IPS-20b (cell line): ENCODE results near the gene SMS.

Experiments used
- H3K27ac ChIP-seq: one replicate; pipeline ENCODE4 v1.5.1; 2013; ENCODE audit warnings: low read length
- H3K27me3 ChIP-seq: 2 replicates; pipeline ENCODE4 v1.6.1; 2013; ENCODE audit warnings: mild to moderate bottlenecking, low read length, inconsistent platforms; ENCODE audit not compliant: insufficient read depth
- H3K36me3 ChIP-seq: 2 replicates; pipeline ENCODE4 v1.6.1; 2013; ENCODE audit warnings: low read depth, mild to moderate bottlenecking, inconsistent platforms, low read length, moderate library complexity; ENCODE audit not compliant: insufficient read depth
- H3K4me1 ChIP-seq: 2 replicates; pipeline ENCODE4 v1.6.1; 2013; ENCODE audit warnings: mild to moderate bottlenecking, control low read depth, inconsistent platforms, low read length, moderate library complexity; ENCODE audit not compliant: insufficient read depth
- H3K4me3 ChIP-seq: 2 replicates; pipeline ENCODE4 v1.5.1; 2013; ENCODE audit warnings: mild to moderate bottlenecking, low read length, inconsistent platforms
- H3K9ac ChIP-seq: 2 replicates; pipeline ENCODE4 v1.6.1; 2013; ENCODE audit warnings: low read depth, mild to moderate bottlenecking, inconsistent platforms, low read length, moderate library complexity
- H3K9me3 ChIP-seq: 2 replicates; pipeline ENCODE4 v1.6.1; 2013; ENCODE audit warnings: mild to moderate bottlenecking, low read depth, low read length, inconsistent platforms; ENCODE audit not compliant: insufficient read depth

Gene SMS

DNA sequence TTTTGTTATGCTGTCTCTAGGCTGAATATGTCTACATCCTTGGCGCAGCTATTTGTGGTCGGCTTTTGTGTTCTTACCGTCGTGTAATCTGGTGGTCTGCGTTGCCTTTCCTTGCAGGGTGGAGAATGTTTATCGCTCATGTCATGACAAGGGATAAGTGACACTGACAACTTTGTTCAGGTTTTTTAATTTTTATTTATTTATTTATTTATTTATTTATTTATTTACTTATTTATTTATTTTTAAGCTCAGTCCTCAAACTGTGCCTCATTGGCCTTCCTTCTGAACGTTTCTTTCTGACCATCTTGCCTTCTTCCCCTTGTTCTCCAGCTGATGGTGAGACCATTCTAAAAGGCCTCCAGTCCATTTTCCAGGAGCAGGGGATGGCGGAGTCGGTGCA is 26.4 kb downstream of the SMS start:
- peaks cover 31% of the 10 kb centered on the region; the same call in 1 of the 2 replicates for H3K36me3 ChIP-seq
- H3K27ac ChIP-seq, result no peak overlapping the region
- no peaks in the 10 kb centered on the region for H3K4me1 ChIP-seq
- no peak overlapping the region for H3K4me3 ChIP-seq
- H3K27me3 ChIP-seq, result no peaks in the 10 kb centered on the region
- H3K9me3 ChIP-seq, result no peaks in the 10 kb centered on the region
- H3K9ac ChIP-seq, result no peak overlapping the region

DNA sequence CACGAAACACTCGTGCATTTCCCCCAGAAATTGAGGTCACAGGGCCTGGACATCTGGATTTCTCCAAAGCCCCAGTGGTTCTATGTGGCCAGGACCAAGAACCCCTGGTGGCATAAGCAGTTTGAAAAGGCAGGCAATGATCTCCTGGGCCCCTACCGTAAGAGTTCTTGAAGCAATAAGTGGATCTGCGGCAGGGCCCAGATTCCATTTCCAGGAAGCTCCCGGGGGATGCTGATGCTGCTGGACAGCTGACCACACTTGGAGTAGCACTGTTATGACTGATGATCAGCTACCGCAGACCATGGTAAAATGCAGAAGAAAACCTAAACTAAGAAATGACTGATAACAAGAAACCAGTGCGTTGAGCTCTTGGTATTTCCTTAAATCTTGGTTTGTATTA is 27.8 kb downstream of the SMS start:
- H3K4me1 ChIP-seq, result no peaks in the 10 kb centered on the region
- H3K4me3 ChIP-seq, result no peak overlapping the region
- H3K27me3 ChIP-seq, result no peaks in the 10 kb centered on the region
- H3K9me3 ChIP-seq, result no peaks in the 10 kb centered on the region
- peaks cover 45% of the 10 kb centered on the region; the same call in 1 of the 2 replicates for H3K36me3 ChIP-seq
- H3K27ac ChIP-seq, result no peak overlapping the region
- H3K9ac ChIP-seq, result no peak overlapping the region

DNA sequence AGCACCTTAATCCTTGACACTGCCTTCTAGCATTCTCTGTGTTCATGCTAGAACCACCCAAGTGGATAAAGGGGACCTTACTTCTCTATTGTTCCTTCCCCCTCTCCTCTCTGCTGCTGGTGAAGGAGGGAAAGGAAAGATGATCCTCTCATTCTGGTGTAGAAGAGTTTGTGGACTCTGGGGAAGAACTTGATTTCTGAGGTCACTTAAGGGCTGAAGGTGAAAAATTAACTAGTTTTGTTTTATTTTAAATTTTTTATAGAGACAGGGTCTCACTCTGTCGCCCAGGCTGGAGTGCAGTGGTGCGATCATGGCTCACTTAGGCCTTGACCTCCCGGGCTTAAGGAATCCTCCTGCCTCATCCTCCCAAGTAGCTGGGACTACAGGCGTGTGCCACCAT is 29.8 kb downstream of the SMS start:
- H3K4me1 ChIP-seq, result no peaks in the 10 kb centered on the region
- H3K27me3 ChIP-seq, result no peaks in the 10 kb centered on the region
- H3K4me3 ChIP-seq, result no peak overlapping the region
- no peaks in the 10 kb centered on the region for H3K9me3 ChIP-seq
- peaks cover 65% of the 10 kb centered on the region for H3K36me3 ChIP-seq
- H3K9ac ChIP-seq, result no peak overlapping the region
- no peak overlapping the region for H3K27ac ChIP-seq

DNA sequence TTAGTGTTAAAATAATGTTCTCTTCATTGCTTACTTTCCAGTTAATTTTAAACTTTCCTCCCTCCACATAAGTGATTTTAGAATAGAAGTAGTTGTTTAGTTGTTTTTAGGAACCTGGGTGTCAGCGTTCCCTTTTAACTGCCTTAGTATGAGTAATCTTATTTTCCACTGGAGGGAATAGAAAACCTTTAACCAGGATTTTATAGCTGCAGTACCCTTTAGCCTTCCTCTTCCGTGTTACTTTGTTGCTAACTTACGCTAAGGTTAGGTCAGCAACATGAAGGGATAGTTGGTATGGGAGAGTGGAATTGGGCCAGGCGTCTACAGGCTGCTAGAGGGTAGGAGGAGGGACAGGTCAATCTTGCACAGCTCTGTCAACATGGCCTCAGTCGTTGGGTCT is 31.5 kb downstream of the SMS start:
- H3K9ac ChIP-seq, result no peak overlapping the region
- peaks cover 83% of the 10 kb centered on the region for H3K36me3 ChIP-seq
- H3K4me1 ChIP-seq, result no peaks in the 10 kb centered on the region
- no peaks in the 10 kb centered on the region for H3K27me3 ChIP-seq
- no peaks in the 10 kb centered on the region for H3K9me3 ChIP-seq
- no peak overlapping the region for H3K27ac ChIP-seq
- no peak overlapping the region for H3K4me3 ChIP-seq

DNA sequence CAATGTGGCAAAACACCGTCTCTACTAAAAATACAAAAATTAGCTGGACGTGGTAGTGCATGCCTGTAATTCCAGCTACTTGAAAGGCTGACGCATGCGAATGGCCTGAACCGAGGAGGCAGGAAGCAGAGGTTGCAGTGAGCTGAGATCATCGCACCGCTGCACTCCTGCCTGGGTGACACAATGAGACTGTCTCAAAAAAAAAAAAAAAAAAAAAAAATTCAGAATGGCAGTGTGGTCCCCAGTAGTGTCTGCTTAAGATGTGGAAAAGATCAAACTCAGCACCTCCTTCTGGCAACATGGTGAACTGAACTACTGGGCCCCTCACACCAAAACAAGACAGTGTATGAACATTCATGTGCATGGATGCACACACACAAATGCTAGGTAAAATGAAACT is 32.2 kb downstream of the SMS start:
- H3K27ac ChIP-seq, result no peak overlapping the region
- H3K4me1 ChIP-seq, result no peaks in the 10 kb centered on the region
- no peak overlapping the region for H3K9ac ChIP-seq
- H3K36me3 ChIP-seq, result peaks cover 84% of the 10 kb centered on the region
- H3K9me3 ChIP-seq, result no peaks in the 10 kb centered on the region
- H3K4me3 ChIP-seq, result no peak overlapping the region
- no peaks in the 10 kb centered on the region for H3K27me3 ChIP-seq

DNA sequence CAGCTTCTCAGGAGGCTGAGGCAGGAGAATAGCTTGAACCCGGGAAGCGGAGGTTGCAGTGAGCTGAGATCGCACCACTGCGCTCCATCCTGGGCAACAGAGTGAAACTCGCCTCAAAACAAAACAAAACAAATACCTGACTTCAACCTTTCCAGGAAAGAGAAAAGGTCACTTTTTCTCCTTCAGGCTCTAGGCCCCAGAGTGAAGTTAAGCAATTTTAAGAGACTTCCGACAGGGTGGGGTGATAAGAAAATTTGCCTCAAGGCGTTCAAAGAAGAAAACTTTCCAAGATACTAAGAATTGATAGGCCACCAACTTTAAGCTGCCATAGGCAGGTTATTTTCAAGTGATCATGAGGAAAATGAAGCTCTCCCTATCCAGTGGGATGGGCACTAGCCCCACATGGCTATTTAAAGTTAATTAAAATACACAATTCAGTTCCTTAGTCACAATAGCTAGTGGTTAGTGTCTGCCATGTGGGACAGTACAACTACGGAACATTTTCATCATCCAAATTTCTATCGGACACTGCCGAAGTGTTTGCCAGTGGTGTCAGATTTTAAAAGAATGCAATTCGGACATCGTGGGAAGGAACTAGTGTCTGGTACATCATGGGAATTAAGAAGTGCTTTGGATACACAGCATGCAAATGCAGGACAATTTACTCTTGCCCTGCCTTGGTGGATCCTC is 33.0 kb downstream of the SMS start:
- Histone ChIP-seq H3K4me1 (no peaks in the 10 kb centered on the region), H3K27ac (no peak overlapping the region), H3K36me3 (peaks cover 87% of the 10 kb centered on the region), H3K4me3 (no peak overlapping the region), H3K9ac (no peak overlapping the region), H3K9me3 (no peaks in the 10 kb centered on the region), H3K27me3 (no peaks in the 10 kb centered on the region)

DNA sequence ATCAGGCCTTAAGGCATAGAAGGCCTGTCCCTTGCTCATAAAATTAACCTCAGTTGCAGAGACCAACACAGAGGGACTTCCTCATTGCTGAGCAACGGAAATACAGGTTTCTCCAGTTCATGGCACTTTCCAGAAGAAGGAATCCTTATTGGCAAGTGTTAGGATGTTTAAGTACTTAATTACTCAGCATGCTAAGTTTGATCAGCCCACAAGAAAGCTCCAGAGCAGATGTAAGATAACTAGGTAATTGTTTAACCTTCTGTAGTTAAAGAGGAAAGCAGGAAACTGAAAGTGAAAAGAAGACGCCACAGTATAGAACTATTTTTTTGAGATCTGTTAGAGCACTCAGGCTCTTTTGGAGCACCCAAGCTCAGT is 33.5 kb downstream of the SMS start:
- Histone ChIP-seq H3K9ac (no peak overlapping the region), H3K4me3 (no peak overlapping the region), H3K27me3 (no peaks in the 10 kb centered on the region), H3K9me3 (no peaks in the 10 kb centered on the region), H3K4me1 (no peaks in the 10 kb centered on the region), H3K27ac (no peak overlapping the region), H3K36me3 (peaks cover 86% of the 10 kb centered on the region)

DNA sequence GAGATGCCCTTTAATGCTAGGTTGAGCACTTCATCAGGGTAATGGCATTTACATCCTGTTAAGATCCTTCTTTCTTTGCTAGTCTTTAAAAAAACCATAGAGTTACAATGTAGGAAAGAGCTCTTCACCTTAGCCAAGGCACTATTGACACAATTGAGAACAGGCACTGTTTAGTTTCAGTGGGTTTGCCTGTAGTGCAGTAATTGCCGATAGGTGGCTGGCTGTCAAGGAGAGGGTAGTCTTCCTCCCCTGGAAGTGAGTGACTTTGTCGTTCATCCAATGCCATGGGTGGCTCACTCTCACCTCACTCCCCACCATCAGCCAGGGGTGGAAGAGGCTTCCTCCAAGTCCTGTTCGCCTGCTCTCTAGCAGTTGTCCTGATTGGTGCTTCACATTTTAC is 34.7 kb downstream of the SMS start:
- H3K4me1 ChIP-seq, result no peaks in the 10 kb centered on the region
- no peak overlapping the region for H3K4me3 ChIP-seq
- H3K27ac ChIP-seq, result no peak overlapping the region
- no peaks in the 10 kb centered on the region for H3K27me3 ChIP-seq
- H3K36me3 ChIP-seq, result peaks cover 74% of the 10 kb centered on the region
- no peaks in the 10 kb centered on the region for H3K9me3 ChIP-seq
- H3K9ac ChIP-seq, result no peak overlapping the region

DNA sequence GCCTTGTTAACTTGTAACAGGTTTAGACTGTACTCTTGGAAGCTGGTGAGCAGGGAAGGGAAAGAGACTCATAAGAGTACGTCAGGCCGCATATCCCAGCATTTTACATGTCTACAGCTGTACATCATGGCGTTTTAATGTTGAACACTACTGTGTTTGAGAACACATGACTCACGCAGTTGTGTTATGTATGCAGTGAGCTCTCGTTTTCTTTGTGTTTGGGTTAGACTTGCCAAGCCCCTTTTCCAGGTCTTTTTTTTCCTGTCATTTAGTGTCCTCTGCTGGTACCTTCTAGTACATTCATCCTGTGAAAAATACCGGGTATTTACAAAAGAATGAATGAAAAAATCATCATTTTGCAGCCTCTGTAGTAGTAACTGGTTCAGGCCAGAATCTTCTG is 35.3 kb downstream of the SMS start:
- peaks cover 73% of the 10 kb centered on the region for H3K36me3 ChIP-seq
- no peaks in the 10 kb centered on the region for H3K9me3 ChIP-seq
- H3K9ac ChIP-seq, result no peak overlapping the region
- H3K27ac ChIP-seq, result no peak overlapping the region
- no peaks in the 10 kb centered on the region for H3K27me3 ChIP-seq
- no peak overlapping the region for H3K4me3 ChIP-seq
- no peaks in the 10 kb centered on the region for H3K4me1 ChIP-seq

DNA sequence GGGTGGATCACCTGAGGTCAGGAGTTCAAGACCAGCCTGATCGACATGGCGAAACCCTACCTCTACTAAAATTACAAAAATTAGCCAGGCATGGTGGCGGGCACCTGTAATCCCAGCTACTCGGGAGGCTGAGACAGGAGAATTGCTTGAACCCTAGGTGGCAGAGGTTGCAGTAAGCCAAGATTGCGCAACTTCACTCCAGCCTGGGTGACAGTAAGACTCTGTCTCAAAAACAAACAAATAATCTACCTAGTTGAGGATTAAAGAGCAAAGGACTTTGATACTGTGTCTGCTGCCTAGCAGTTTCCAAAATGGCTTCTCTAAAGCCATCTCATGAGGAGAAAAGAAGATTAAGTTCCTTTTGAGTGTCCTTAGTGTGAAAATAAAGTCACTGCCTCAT is 37.8 kb downstream of the SMS start:
- H3K4me3 ChIP-seq, result no peak overlapping the region
- H3K9me3 ChIP-seq, result no peaks in the 10 kb centered on the region
- H3K27me3 ChIP-seq, result no peaks in the 10 kb centered on the region
- no peak overlapping the region for H3K9ac ChIP-seq
- H3K36me3 ChIP-seq, result peaks cover 62% of the 10 kb centered on the region
- H3K27ac ChIP-seq, result no peak overlapping the region
- H3K4me1 ChIP-seq, result no peaks in the 10 kb centered on the region

DNA sequence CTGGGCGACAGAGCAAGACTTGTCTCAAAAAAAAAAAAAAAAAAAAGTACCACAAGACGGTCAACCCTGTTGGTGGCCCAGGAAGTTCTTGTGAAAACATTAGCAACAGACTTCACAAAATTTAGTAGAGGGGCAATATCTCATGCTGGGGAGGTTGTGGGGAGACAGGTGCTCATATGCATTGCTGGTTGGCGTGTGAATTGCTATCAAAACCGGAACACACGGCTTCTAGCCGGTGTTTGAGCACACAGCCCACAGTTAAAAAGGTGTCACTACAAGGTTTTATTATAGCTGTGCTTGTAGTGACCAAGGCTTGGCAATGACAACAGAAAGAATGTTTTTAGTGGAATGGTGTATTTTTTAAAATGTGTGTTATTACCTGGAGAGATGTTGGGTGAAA is 41.8 kb downstream of the SMS start:
- Histone ChIP-seq H3K36me3 (peaks cover 51% of the 10 kb centered on the region), H3K9me3 (no peaks in the 10 kb centered on the region), H3K27me3 (no peaks in the 10 kb centered on the region)

DNA sequence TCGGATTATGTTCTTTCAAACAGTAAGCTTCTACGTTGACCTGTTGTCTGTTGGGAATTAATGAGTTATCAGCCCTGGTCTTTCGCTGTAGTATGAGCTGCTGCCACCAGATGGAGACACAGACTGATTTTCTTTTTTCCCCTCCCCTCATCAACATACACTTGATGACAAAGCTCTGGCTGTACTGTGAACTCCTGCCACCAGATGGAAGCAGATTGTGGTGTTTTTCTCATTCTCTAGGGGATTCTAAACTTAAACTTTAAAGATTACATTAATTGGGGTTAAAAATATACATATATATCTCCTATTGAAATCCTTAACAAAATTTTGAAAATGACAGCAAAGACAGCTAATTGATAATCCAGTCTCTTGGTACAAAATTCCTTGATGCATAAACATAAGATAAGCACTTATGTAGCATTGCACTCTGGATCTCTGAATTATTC is 44.8 kb downstream of the SMS start:
- peaks cover 63% of the 10 kb centered on the region for H3K36me3 ChIP-seq
- no peak overlapping the region for H3K9ac ChIP-seq
- H3K27ac ChIP-seq, result no peak overlapping the region
- no peaks in the 10 kb centered on the region for H3K9me3 ChIP-seq
- H3K4me3 ChIP-seq, result no peak overlapping the region
- no peaks in the 10 kb centered on the region for H3K27me3 ChIP-seq
- no peaks in the 10 kb centered on the region for H3K4me1 ChIP-seq

More for the DNA sequence above, 41.8 kb downstream of the SMS start:
- no peaks in the 10 kb centered on the region for H3K4me1 ChIP-seq
- no peak overlapping the region for H3K27ac ChIP-seq
- H3K4me3 ChIP-seq, result no peak overlapping the region
- no peak overlapping the region for H3K9ac ChIP-seq
